ENCODE measurements around the gene SUSD6. TPM values are rescaled to one million over a fixed set of nuclear protein-coding genes. Genes with fewer than 3 reads are reported as not detected.

SUSD6 gene
- total and polyA plus RNA-seq, 8 donors, result 8.9 to 41.9 (median 20.3) TPM

- Histone ChIP-seq H3K4me1 (peaks cover 0 to 2% (median 0%) of the 10 kb centered on the region in 3 donors), H3K9me3 (no peaks in the 10 kb centered on the region), H3K36me3 (no peaks in the 10 kb centered on the region), H3K27me3 (no peaks in the 10 kb centered on the region), H3K27ac (no peak overlapping the region), H3K4me3 (no peak overlapping the region)
- ATAC-seq (no peak), FAIRE-seq (no peak), DNase-seq (no peak)
- no peak for TF ChIP-seq CTCF (IDR thresholded peaks at IDR 0.05)
- intact Hi-C loops (cut with DNase I), result no loop called here
These were observed 143.9 kb downstream of the SUSD6 start for GRCh38 chr14:69755296-69755695.

- WGBS, 2 donors, result 49 to 53% methylated on average over 2 of the region's 2 CpGs
- no peak for TF ChIP-seq CTCF (IDR thresholded peaks at IDR 0.05)
- DNase-seq (no peak), FAIRE-seq (no peak), ATAC-seq (peak in 1 of 4 donors; percentile 55)
- Histone ChIP-seq H3K36me3 (no peaks in the 10 kb centered on the region), H3K27me3 (no peaks in the 10 kb centered on the region), H3K4me1 (no peaks in the 10 kb centered on the region), H3K4me3 (no peak overlapping the region), H3K9me3 (no peaks in the 10 kb centered on the region), H3K27ac (no peak overlapping the region)
- intact Hi-C loops (cut with DNase I), result no loop called here
These were observed 144.4 kb downstream of the SUSD6 start for GRCh38 chr14:69755784-69756183.

GRCh38 chr14:69756298-69756697 lies 144.9 kb downstream of the SUSD6 start:
- intact Hi-C loops (cut with DNase I), result no loop called here
- 73 to 90% methylated on average over 3 of the region's 3 CpGs for WGBS, 2 donors
- Histone ChIP-seq H3K27me3 (no peaks in the 10 kb centered on the region), H3K27ac (no peak overlapping the region), H3K4me1 (no peaks in the 10 kb centered on the region), H3K4me3 (no peak overlapping the region), H3K36me3 (no peaks in the 10 kb centered on the region), H3K9me3 (no peaks in the 10 kb centered on the region)
- FAIRE-seq (no peak), DNase-seq (no peak), ATAC-seq (no peak)
- TF ChIP-seq CTCF (IDR thresholded peaks at IDR 0.05), result no peak

- no peak overlapping the region for H3K27ac ChIP-seq
- H3K4me3 ChIP-seq, result no peak overlapping the region
- FAIRE-seq (no peak), ATAC-seq (no peak), DNase-seq (no peak)
- no peaks in the 10 kb centered on the region for H3K9me3 ChIP-seq
- 69 to 82% methylated on average over 1 of the region's 1 CpG for WGBS, 2 donors
- intact Hi-C loops (cut with DNase I), result no loop called here
- H3K36me3 ChIP-seq, result no peaks in the 10 kb centered on the region
- TF ChIP-seq CTCF (IDR thresholded peaks at IDR 0.05), result no peak
- peaks cover 0 to 4% (median 0%) of the 10 kb centered on the region in 4 donors for H3K27me3 ChIP-seq
- no peaks in the 10 kb centered on the region for H3K4me1 ChIP-seq
These were observed 149.4 kb downstream of the SUSD6 start for GRCh38 chr14:69760810-69761209.

- WGBS, 2 donors, result 87 to 88% methylated on average over 6 of the region's 6 CpGs
- FAIRE-seq, result no peak
- Histone ChIP-seq H3K9me3 (no peaks in the 10 kb centered on the region), H3K27me3 (peaks cover 0 to 4% (median 0%) of the 10 kb centered on the region in 4 donors), H3K36me3 (peaks cover 3 to 9% (median 5%) of the 10 kb centered on the region in 3 donors), H3K27ac (no peak overlapping the region), H3K4me1 (peaks cover 7 to 9% (median 8%) of the 10 kb centered on the region in 3 donors), H3K4me3 (no peak overlapping the region)
- ATAC-seq, result no peak
- intact Hi-C loops (cut with DNase I), result no loop called here
- no peak for TF ChIP-seq CTCF (IDR thresholded peaks at IDR 0.05)
- no peak for DNase-seq
These were observed 152.5 kb downstream of the SUSD6 start for GRCh38 chr14:69763761-69764510.
